Measurements from ENCODE around the gene MRPS15.

DNA sequence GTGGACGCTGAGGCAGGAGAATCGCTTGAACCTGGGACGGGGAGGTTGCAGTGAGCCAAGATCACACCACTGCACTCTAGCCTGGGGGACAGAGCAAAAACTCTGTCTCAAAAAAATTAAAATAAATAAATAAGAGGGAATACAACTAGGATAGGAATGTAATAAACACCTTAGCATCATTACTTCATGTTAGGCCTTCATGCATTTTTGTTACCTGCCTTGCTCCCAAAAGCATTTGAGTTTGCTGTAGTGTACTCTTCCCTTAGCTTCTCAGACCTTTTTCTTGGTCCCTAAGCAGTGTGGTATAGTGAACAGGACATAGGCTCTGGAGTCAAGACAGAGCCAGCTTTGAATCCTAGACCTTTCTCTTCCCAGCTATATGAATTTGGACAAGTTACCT, 11.1 kb downstream of the MRPS15 start:
- TF ChIP-seq, protein P1, sequence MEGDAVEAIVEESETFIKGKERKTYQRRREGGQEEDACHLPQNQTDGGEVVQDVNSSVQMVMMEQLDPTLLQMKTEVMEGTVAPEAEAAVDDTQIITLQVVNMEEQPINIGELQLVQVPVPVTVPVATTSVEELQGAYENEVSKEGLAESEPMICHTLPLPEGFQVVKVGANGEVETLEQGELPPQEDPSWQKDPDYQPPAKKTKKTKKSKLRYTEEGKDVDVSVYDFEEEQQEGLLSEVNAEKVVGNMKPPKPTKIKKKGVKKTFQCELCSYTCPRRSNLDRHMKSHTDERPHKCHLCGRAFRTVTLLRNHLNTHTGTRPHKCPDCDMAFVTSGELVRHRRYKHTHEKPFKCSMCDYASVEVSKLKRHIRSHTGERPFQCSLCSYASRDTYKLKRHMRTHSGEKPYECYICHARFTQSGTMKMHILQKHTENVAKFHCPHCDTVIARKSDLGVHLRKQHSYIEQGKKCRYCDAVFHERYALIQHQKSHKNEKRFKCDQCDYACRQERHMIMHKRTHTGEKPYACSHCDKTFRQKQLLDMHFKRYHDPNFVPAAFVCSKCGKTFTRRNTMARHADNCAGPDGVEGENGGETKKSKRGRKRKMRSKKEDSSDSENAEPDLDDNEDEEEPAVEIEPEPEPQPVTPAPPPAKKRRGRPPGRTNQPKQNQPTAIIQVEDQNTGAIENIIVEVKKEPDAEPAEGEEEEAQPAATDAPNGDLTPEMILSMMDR (conservative IDR thresholded peaks at IDR 0.05 in 1 of 2, IDR thresholded peaks at IDR 0.05 in 1 of 2; ENCODE audit: extremely low read depth in 1 of 2, insufficient read depth in 1 of 2, low read depth in 1 of 2, low read length in 2 of 2): no peak
- TF ChIP-seq EZH2 (IDR thresholded peaks at IDR 0.05; ENCODE audit: borderline replicate concordance, low read length): no peak

Data from mammary epithelial cell (primary cell).